SK-N-SH (cell line): ENCODE measurements around the gene EDN2. TPM values are rescaled to one million over a fixed set of nuclear protein-coding genes. Genes with fewer than 3 reads are reported as not detected.

Experiments used
- CTCF ChIA-PET: fragments of 300-600, 350-600 bp; formaldehyde crosslinking; extraction: SDS; loops from one replicate; lab custom pipeline; 2021; lab: Yijun Ruan, JAX
- POLR2A ChIA-PET: fragments of 350-600 bp; sonication (Branson Sonifier 250); formaldehyde crosslinking; extraction: SDS; loops from one replicate; lab custom pipeline; 2020; ENCODE audit warnings: antibody characterized with exemption, inconsistent platforms; lab: Yijun Ruan, JAX
- DNase-seq: peaks from one replicate; pipeline ENCODE4 v3.0.0; 2012
- H2AFZ ChIP-seq: fragments of 200-600 bp; sonication (generic); 2 replicates; pipeline ENCODE4 v1.8.1; 2016; ENCODE audit warnings: antibody characterized with exemption, mild to moderate bottlenecking, low read depth
- H3F3A ChIP-seq: fragments of 200-600 bp; sonication (generic); replicated peaks from 2 replicates; pipeline ENCODE3; 2016; ENCODE audit warnings: antibody characterized with exemption, mild to moderate bottlenecking; ENCODE audit not compliant: insufficient read depth
- H3K27ac ChIP-seq, 2 experiments: fragments of 200-500 bp in 1 of 2; fragments of 200-600 bp in 1 of 2; sonication (Bioruptor generic) in 1 of 2; sonication (generic), shearing (Covaris generic) in 1 of 2; 2 replicates each; pipeline versions ENCODE4 v1.5.1 to v1.6.1; 2014 to 2016; ENCODE audit warnings: low read depth in 2 of 2, inconsistent platforms in 1 of 2, low read length in 1 of 2, mild to moderate bottlenecking in 1 of 2, mixed read lengths in 1 of 2
- H3K27me3 ChIP-seq: fragments of 200-600 bp; sonication (generic), shearing (Covaris generic); 2 replicates; pipeline ENCODE4 v1.6.1; 2016; ENCODE audit warnings: mixed run types; ENCODE audit not compliant: insufficient read depth
- H3K36me3 ChIP-seq, 2 experiments: fragments of 200-500 bp in 1 of 2; fragments of 200-600 bp in 1 of 2; sonication (Bioruptor generic) in 1 of 2; sonication (generic) in 1 of 2; replicated peaks in 1 of 2; 2 replicates each; pipeline versions ENCODE3 to v1.5.1; 2014 to 2016; ENCODE audit warnings: low read length in 1 of 2, mild to moderate bottlenecking in 1 of 2; ENCODE audit not compliant: insufficient read depth in 2 of 2, control insufficient read depth in 1 of 2
- H3K4me1 ChIP-seq, 2 experiments: fragments of 200-500 bp in 1 of 2; fragments of 200-600 bp in 1 of 2; sonication (Bioruptor generic) in 1 of 2; sonication (generic), shearing (Covaris generic) in 1 of 2; 2 replicates each; pipeline versions ENCODE4 v1.5.1 to v1.6.1; 2014 to 2016; ENCODE audit warnings: low read depth in 1 of 2, low read length in 1 of 2, mixed run types in 1 of 2; ENCODE audit not compliant: insufficient read depth in 2 of 2, control insufficient read depth in 1 of 2
- H3K4me2 ChIP-seq: fragments of 200-600 bp; sonication (generic), shearing (Covaris generic); 2 replicates; pipeline ENCODE4 v1.6.1; 2017; ENCODE audit warnings: mixed run types
- H3K4me3 ChIP-seq, 2 experiments: fragments of 200-500 bp in 1 of 2; fragments of 200-600 bp in 1 of 2; sonication (Bioruptor generic) in 1 of 2; sonication (generic), shearing (Covaris generic) in 1 of 2; 2 replicates each; pipeline versions ENCODE4 v1.5.1 to v1.8.1; 2014 to 2016; ENCODE audit warnings: low read depth in 2 of 2, inconsistent platforms in 1 of 2, low read length in 1 of 2, mild to moderate bottlenecking in 1 of 2, mixed read lengths in 1 of 2, moderate library complexity in 1 of 2
- H3K79me2 ChIP-seq: fragments of 200-600 bp; sonication (generic); 2 replicates; pipeline ENCODE4 v1.8.1; 2017; ENCODE audit warnings: mild to moderate bottlenecking; ENCODE audit not compliant: insufficient read depth
- H3K9ac ChIP-seq: fragments of 200-600 bp; sonication (generic); 2 replicates; pipeline ENCODE4 v1.6.1; 2017; ENCODE audit warnings: mixed run types
- H3K9me2 ChIP-seq: fragments of 200-600 bp; sonication (generic); 2 replicates; pipeline ENCODE4 v1.6.1; 2017; ENCODE audit warnings: mixed run types
- H3K9me3 ChIP-seq: fragments of 200-600 bp; sonication (generic); 2 replicates; pipeline ENCODE4 v1.6.1; 2017; ENCODE audit warnings: mixed run types, mild to moderate bottlenecking, moderate library complexity
- H4K20me1 ChIP-seq: fragments of 200-600 bp; sonication (generic); 2 replicates; pipeline ENCODE4 v1.6.1; 2017; ENCODE audit warnings: mild to moderate bottlenecking, mixed run types; ENCODE audit not compliant: insufficient read depth
- CHD2 ChIP-seq: fragments of 150-350 bp; IDR thresholded peaks from 2 replicates; pipeline ENCODE4 v1.6.1; 2018; ENCODE audit warnings: low read length; ENCODE audit not compliant: partially characterized antibody
- EP300 ChIP-seq, 2 experiments: IDR thresholded peaks; 2 replicates each; pipeline versions ENCODE4 v1.4.0 to v1.6.1; 2012; ENCODE audit warnings: borderline replicate concordance in 1 of 2, low read depth in 1 of 2, low read length in 1 of 2
- EZH2phosphoT487 ChIP-seq: fragments of 200-600 bp; sonication (generic); IDR thresholded peaks from 2 replicates; pipeline ENCODE4 v1.6.1; 2017; ENCODE audit warnings: low read depth, mixed run types, mild to moderate bottlenecking, antibody characterized with exemption, moderate library complexity, borderline replicate concordance
- FOXJ3 ChIP-seq: sonication (generic); formaldehyde crosslinking; IDR thresholded peaks from 2 replicates; pipeline ENCODE4 v1.5.1; 2020; ENCODE audit warnings: mild to moderate bottlenecking, missing genetic modification reagents
- GABPA ChIP-seq: IDR thresholded peaks from 2 replicates; pipeline ENCODE4 v1.4.0; 2012; ENCODE audit warnings: low read depth, mild to moderate bottlenecking
- GATA2 ChIP-seq: sonication (generic); formaldehyde crosslinking; IDR thresholded peaks from 2 replicates; pipeline ENCODE4 v1.5.0; 2020; ENCODE audit warnings: mild to moderate bottlenecking, missing genetic modification reagents
- JUND ChIP-seq: IDR thresholded peaks from 2 replicates; pipeline ENCODE4 v1.4.0; 2012
- MEF2A ChIP-seq: IDR thresholded peaks from 2 replicates; pipeline ENCODE4 v1.4.0; 2012; ENCODE audit warnings: low read depth, borderline replicate concordance
- MXI1 ChIP-seq: IDR thresholded peaks from 2 replicates; pipeline ENCODE4 v1.6.1; 2012; ENCODE audit warnings: mild to moderate bottlenecking, low read depth, low read length, improper control_type of control experiment
- NFIC ChIP-seq: IDR thresholded peaks from 2 replicates; pipeline ENCODE4 v1.4.0; 2012; ENCODE audit warnings: borderline replicate concordance
- NRF1 ChIP-seq: IDR thresholded peaks from 2 replicates; pipeline ENCODE4 v1.6.1; 2012; ENCODE audit warnings: low read depth, mild to moderate bottlenecking, low read length
- RAD21 ChIP-seq: IDR thresholded peaks from 2 replicates; pipeline ENCODE4 v1.6.1; 2012; ENCODE audit warnings: mild to moderate bottlenecking, low read length
- RCOR1 ChIP-seq: fragments of 150-350 bp; IDR thresholded peaks from 2 replicates; pipeline ENCODE4 v1.6.1; 2017; ENCODE audit warnings: antibody characterized with exemption, low read length
- RFX5 ChIP-seq: IDR thresholded peaks from 2 replicates; pipeline ENCODE4 v1.6.1; 2012; ENCODE audit warnings: mild to moderate bottlenecking, improper control_type of control experiment, low read length
- RXRA ChIP-seq: IDR thresholded peaks from 2 replicates; pipeline ENCODE4 v1.4.0; 2012; ENCODE audit warnings: low read depth, mild to moderate bottlenecking, borderline replicate concordance
- SMC3 ChIP-seq: IDR thresholded peaks from 2 replicates; pipeline ENCODE4 v1.6.1; 2012; ENCODE audit warnings: low read depth, low read length, improper control_type of control experiment
- TAF1 ChIP-seq: IDR thresholded peaks from 2 replicates; pipeline ENCODE4 v1.6.1; 2012; ENCODE audit warnings: low read depth, mild to moderate bottlenecking, low read length, moderate library complexity, borderline replicate concordance
- TEAD4 ChIP-seq: IDR thresholded peaks from 2 replicates; pipeline ENCODE4 v1.4.0; 2012; ENCODE audit warnings: mild to moderate bottlenecking, borderline replicate concordance; ENCODE audit not compliant: insufficient read depth
- WGBS: methylation state at CpG from one replicate; pipeline ENCODE4 v1.1.6; 2017; ENCODE audit warnings: low lambda C conversion rate; 5-methylcytosine and 5-hydroxymethylcytosine counted together
- polyA plus RNA-seq, 3 experiments: library from polyadenylated mRNA; depleted of rRNA; stranded (reverse); fragments of >200 nt; gene quantifications; 2 replicates each; pipeline ENCODE4 v1.2.3, GENCODE V29; 2012
- TF ChIP-seq, protein P1 (sequence below): fragments of 150-350 bp; IDR thresholded peaks from 2 replicates; pipeline ENCODE4 v1.6.1; 2017; ENCODE audit warnings: antibody characterized with exemption, low read length, low read depth, borderline replicate concordance
- TF ChIP-seq, protein P2 (sequence below): IDR thresholded peaks from 2 replicates; pipeline ENCODE4 v1.4.0; 2012; ENCODE audit warnings: low read depth, borderline replicate concordance
- TF ChIP-seq, protein P3 (sequence below): fragments of 200-600 bp; sonication (generic); IDR thresholded peaks from 2 replicates; pipeline ENCODE4 v1.6.1; 2017; ENCODE audit warnings: antibody characterized with exemption, mild to moderate bottlenecking, moderate library complexity

Gene EDN2
- polyA plus RNA-seq, 1 of the 3 experiments (the other 2 are of a cell fraction): 0.97 TPM

DNA sequence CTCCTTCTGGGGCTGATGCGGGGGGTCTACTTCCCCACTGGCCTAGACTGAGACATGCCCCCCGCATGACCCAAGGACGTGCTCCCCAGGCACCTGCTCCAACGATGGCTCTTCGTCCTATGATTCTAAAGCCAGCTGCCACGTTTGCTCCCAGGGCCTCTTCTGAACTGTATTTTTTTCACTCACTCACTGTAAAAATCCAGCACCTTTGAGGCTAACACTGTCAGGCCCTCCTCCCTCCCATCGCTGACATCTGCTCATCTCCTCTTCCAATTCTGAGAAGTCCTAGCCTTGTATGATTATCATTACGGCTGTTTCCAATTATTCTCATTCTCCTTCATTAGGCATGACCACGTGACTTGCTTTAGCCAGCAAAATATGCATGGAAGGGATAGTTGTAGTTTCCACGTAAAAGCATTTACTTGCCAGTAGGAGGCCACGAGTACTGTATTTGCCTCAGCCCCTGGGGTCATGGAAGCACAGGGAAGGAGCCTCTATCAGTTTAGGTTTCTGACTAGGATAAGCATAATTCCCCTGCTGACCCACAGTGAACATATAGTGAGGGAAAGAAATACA, 19.1 kb upstream of the EDN2 start (continued):
- no peak for TF ChIP-seq GABPA
- TF ChIP-seq, protein P1, sequence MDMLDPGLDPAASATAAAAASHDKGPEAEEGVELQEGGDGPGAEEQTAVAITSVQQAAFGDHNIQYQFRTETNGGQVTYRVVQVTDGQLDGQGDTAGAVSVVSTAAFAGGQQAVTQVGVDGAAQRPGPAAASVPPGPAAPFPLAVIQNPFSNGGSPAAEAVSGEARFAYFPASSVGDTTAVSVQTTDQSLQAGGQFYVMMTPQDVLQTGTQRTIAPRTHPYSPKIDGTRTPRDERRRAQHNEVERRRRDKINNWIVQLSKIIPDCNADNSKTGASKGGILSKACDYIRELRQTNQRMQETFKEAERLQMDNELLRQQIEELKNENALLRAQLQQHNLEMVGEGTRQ: peak; percentile 51
- TF ChIP-seq MEF2A: no peak
- no peak for TF ChIP-seq SMC3
- peak; percentile 22 for TF ChIP-seq CHD2
- no peak for TF ChIP-seq FOXJ3 (CRISPR knock-in tag)
- TF ChIP-seq MXI1: no peak
- TF ChIP-seq TEAD4: no peak
- TF ChIP-seq GATA2: no peak; the same call in 1 of the 2 replicates
- TF ChIP-seq NFIC: no peak

DNA sequence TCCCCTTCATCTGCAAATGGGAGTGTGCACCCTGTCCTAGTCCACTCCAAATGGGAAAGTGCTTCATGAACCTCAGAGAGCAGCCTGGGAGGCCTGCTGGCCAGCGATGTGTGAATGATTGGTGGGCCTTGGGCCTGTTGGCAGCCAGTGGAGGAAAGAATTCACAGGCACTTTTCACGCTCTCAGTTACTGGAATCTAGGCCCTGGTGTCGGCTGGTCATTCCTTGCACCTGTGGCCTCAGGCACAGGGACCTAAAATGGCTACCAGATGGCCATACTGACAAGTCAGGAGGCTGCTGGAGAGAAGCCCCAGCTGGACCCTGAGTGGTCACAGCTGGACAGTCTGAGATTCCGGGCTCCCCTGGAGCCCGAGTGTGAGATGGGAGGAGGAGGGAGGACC, 18.4 kb upstream of the EDN2 start:
- H3K4me2 ChIP-seq: no peak overlapping the region
- TF ChIP-seq CHD2 (peak; percentile 42), RCOR1 (peak; percentile 82; the same call in 1 of the 2 replicates), SMC3 (no peak), EP300 (IDR thresholded peaks at IDR 0.05; ENCODE audit: borderline replicate concordance in 1 of 2, low read depth in 1 of 2, low read length in 1 of 2) (peak in 1 of 2 experiments; percentile 56; a peak in 2 of 4 replicates)
- TF ChIP-seq, all 33 proteins: peak for 3
- peak; percentile 81 for DNase-seq
- Histone ChIP-seq H3K9ac (no peak overlapping the region), H3F3A (peaks cover 7% of the 10 kb centered on the region), H3K79me2 (no peaks in the 10 kb centered on the region), H3K4me3 (no peak overlapping the region), H3K27ac (peak overlapping the region in 1 of 2 experiments; percentile 98; a peak in 2 of 4 replicates), H3K9me2 (no peaks in the 10 kb centered on the region), H3K4me1 (peaks cover 22 to 90% of the 10 kb centered on the region in 2 experiments), H3K36me3 (no peaks in the 10 kb centered on the region), H4K20me1 (no peaks in the 10 kb centered on the region), H3K9me3 (no peaks in the 10 kb centered on the region), H3K27me3 (no peaks in the 10 kb centered on the region), H2AFZ (no peak overlapping the region)
- ChIA-PET CTCF (interaction anchor here (0.8 to 3.5 kb wide), 8 partner anchors 10 to 79 kb away, joined by 3 to 18 read pairs (median 6); partner anchors contain the start of gene EDN2), POLR2A (no interaction called here)
- WGBS: 100% methylated on average over 4 of the region's 5 CpGs

DNA sequence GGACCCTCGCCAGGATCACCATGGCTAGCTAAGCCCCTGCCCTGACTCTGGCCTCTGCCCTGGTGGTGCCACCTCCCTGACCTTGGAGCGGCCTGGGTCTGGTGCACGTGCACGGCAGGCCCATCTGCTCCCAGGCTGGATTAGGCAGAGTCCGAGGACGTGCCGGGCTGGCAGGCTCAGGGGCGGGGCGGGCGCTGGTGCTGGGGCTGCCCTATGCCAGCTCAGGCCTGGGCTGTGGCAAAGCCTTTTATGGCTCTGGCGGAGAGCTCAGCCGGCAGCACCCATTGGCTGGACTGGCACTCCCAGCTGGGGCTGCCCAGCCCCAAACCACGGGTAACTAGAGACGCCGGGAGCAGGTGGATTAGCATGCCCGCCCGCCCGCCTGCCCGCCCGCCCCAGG, 17.1 kb upstream of the EDN2 start:
- Histone ChIP-seq H3K4me3 (no peak overlapping the region), H3K27me3 (no peaks in the 10 kb centered on the region), H3K27ac (peak overlapping the region in 1 of 2 experiments; percentile 62; a peak in 1 of 4 replicates), H3F3A (peaks cover 7% of the 10 kb centered on the region), H3K79me2 (no peaks in the 10 kb centered on the region), H3K9me3 (no peaks in the 10 kb centered on the region), H3K4me1 (peaks cover 22 to 85% of the 10 kb centered on the region in 2 experiments), H2AFZ (no peak overlapping the region), H3K9ac (no peak overlapping the region), H4K20me1 (no peaks in the 10 kb centered on the region), H3K9me2 (no peaks in the 10 kb centered on the region), H3K4me2 (no peak overlapping the region), H3K36me3 (no peaks in the 10 kb centered on the region)
- no CpG with 5 or more reads among the region's 20 CpGs for WGBS
- POLR2A ChIA-PET: no interaction called here
- no peak for DNase-seq
- CTCF ChIA-PET: interaction anchor here (1.0 to 3.5 kb wide), 9 partner anchors 8 to 78 kb away, joined by 3 to 18 read pairs (median 6); partner anchors contain the start of gene EDN2
- TF ChIP-seq NRF1 (no peak), TAF1 (no peak), EP300 (IDR thresholded peaks at IDR 0.05; ENCODE audit: borderline replicate concordance in 1 of 2, low read depth in 1 of 2, low read length in 1 of 2) (no peak), JUND (no peak), MXI1 (no peak), FOXJ3 (CRISPR knock-in tag) (no peak), RXRA (no peak), RFX5 (no peak), RAD21 (no peak), EZH2phosphoT487 (no peak)
- TF ChIP-seq, protein P2, sequence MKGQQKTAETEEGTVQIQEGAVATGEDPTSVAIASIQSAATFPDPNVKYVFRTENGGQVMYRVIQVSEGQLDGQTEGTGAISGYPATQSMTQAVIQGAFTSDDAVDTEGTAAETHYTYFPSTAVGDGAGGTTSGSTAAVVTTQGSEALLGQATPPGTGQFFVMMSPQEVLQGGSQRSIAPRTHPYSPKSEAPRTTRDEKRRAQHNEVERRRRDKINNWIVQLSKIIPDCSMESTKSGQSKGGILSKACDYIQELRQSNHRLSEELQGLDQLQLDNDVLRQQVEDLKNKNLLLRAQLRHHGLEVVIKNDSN: no peak
- TF ChIP-seq, protein P3, sequence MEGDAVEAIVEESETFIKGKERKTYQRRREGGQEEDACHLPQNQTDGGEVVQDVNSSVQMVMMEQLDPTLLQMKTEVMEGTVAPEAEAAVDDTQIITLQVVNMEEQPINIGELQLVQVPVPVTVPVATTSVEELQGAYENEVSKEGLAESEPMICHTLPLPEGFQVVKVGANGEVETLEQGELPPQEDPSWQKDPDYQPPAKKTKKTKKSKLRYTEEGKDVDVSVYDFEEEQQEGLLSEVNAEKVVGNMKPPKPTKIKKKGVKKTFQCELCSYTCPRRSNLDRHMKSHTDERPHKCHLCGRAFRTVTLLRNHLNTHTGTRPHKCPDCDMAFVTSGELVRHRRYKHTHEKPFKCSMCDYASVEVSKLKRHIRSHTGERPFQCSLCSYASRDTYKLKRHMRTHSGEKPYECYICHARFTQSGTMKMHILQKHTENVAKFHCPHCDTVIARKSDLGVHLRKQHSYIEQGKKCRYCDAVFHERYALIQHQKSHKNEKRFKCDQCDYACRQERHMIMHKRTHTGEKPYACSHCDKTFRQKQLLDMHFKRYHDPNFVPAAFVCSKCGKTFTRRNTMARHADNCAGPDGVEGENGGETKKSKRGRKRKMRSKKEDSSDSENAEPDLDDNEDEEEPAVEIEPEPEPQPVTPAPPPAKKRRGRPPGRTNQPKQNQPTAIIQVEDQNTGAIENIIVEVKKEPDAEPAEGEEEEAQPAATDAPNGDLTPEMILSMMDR: no peak
- TF ChIP-seq, all 33 proteins: peak for 0
